ENCODE measurements around the gene STEAP2. TPM values are rescaled to one million over a fixed set of nuclear protein-coding genes. Genes with fewer than 3 reads are reported as not detected.
"Not testable (repeated sequence)": the region's sequence is repeated elsewhere in the genome, so short reads cannot be mapped to it uniquely, and the experiment has no call there.

STEAP2 gene
- total RNA-seq, 1 donor from 2014 or later, result 2.3 TPM

GRCh38 chr7:90180649-90181048 lies 30.9 kb upstream of the STEAP2 start:
- H2AFZ ChIP-seq (ENCODE audit: low read depth, low read length), result no peak overlapping the region
- peaks cover 15% of the 10 kb centered on the region for H3K4me1 ChIP-seq (ENCODE audit: insufficient read depth, low read length)
- DNase-seq (ENCODE audit: low read depth), result no peak
- no peak overlapping the region for H3K4me3 ChIP-seq (ENCODE audit: insufficient read depth, low read depth, low read length)
- no peaks in the 10 kb centered on the region for H3K36me3 ChIP-seq (ENCODE audit: insufficient read depth, low read length)
- no peaks in the 10 kb centered on the region for H3K27me3 Mint-ChIP-seq (ENCODE audit: low read depth, unreplicated experiment)
- no peaks in the 10 kb centered on the region for H4K20me1 ChIP-seq (ENCODE audit: insufficient read depth, low read length)
- H3K27ac ChIP-seq (ENCODE audit: low read depth, low read length), result no peak overlapping the region
- no peaks in the 10 kb centered on the region for H3K9me3 ChIP-seq (ENCODE audit: insufficient read depth, low read depth, low read length)
- no peaks in the 10 kb centered on the region for H3K79me2 ChIP-seq (ENCODE audit: insufficient read depth, low read length)
- H3K4me2 ChIP-seq (ENCODE audit: low read length), result peak overlapping the region; percentile 4
- TF ChIP-seq, protein P1, sequence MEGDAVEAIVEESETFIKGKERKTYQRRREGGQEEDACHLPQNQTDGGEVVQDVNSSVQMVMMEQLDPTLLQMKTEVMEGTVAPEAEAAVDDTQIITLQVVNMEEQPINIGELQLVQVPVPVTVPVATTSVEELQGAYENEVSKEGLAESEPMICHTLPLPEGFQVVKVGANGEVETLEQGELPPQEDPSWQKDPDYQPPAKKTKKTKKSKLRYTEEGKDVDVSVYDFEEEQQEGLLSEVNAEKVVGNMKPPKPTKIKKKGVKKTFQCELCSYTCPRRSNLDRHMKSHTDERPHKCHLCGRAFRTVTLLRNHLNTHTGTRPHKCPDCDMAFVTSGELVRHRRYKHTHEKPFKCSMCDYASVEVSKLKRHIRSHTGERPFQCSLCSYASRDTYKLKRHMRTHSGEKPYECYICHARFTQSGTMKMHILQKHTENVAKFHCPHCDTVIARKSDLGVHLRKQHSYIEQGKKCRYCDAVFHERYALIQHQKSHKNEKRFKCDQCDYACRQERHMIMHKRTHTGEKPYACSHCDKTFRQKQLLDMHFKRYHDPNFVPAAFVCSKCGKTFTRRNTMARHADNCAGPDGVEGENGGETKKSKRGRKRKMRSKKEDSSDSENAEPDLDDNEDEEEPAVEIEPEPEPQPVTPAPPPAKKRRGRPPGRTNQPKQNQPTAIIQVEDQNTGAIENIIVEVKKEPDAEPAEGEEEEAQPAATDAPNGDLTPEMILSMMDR (IDR thresholded peaks at IDR 0.05; ENCODE audit: insufficient read depth, low read depth, low read length), result no peak
- no peak for FAIRE-seq
- no peaks in the 10 kb centered on the region for H3K9me3 Mint-ChIP-seq (ENCODE audit: unreplicated experiment)
- H3K9ac ChIP-seq (ENCODE audit: low read length), result no peak overlapping the region
- no peaks in the 10 kb centered on the region for H3K36me3 Mint-ChIP-seq (ENCODE audit: low read depth, unreplicated experiment)
- peaks cover 33% of the 10 kb centered on the region for H3K4me1 Mint-ChIP-seq (ENCODE audit: low read depth, unreplicated experiment)
- H3K27ac Mint-ChIP-seq (ENCODE audit: unreplicated experiment), result peak overlapping the region; percentile 98
- H3K4me3 Mint-ChIP-seq (ENCODE audit: unreplicated experiment), result no peak overlapping the region
- H3K27me3 ChIP-seq (ENCODE audit: insufficient read depth, low read length), result no peaks in the 10 kb centered on the region

DNA sequence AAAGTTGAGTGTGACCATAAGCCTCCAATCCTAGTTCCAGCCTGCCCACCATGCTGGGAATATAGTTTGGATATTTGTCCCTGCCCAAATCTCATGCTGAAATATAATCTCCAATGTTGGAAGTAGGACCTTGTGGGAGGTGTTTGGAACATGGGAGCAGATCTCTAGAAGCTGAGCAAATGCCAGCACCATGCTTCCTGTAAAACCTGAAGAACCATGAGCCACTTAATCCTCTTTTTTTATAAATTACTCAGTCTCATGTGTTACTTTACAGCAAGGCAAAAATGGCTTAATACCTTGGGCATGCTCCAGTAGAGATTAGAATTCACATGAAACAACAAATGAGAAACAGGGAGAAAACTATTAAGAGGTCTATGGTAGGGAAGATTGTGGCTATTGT lies 30.1 kb upstream of the STEAP2 start:
- H2AFZ ChIP-seq (ENCODE audit: low read depth, low read length), result no peak overlapping the region
- no peaks in the 10 kb centered on the region for H3K79me2 ChIP-seq (ENCODE audit: insufficient read depth, low read length)
- H3K36me3 Mint-ChIP-seq (ENCODE audit: low read depth, unreplicated experiment), result no peaks in the 10 kb centered on the region
- H3K27me3 ChIP-seq (ENCODE audit: insufficient read depth, low read length), result no peaks in the 10 kb centered on the region
- H3K9ac ChIP-seq (ENCODE audit: low read length), result no peak overlapping the region
- no peak overlapping the region for H3K4me2 ChIP-seq (ENCODE audit: low read length)
- no peak overlapping the region for H3K27ac ChIP-seq (ENCODE audit: low read depth, low read length)
- H3K36me3 ChIP-seq (ENCODE audit: insufficient read depth, low read length), result no peaks in the 10 kb centered on the region
- TF ChIP-seq EZH2 (IDR thresholded peaks at IDR 0.05; ENCODE audit: insufficient read depth, low read length), result no peak
- TF ChIP-seq, protein P1 (IDR thresholded peaks at IDR 0.05; ENCODE audit: insufficient read depth, low read depth, low read length), result no peak
- H3K4me1 Mint-ChIP-seq (ENCODE audit: low read depth, unreplicated experiment), result peaks cover 33% of the 10 kb centered on the region
- H3K4me3 ChIP-seq (ENCODE audit: insufficient read depth, low read depth, low read length), result no peak overlapping the region
- no peak for FAIRE-seq
- H4K20me1 ChIP-seq (ENCODE audit: insufficient read depth, low read length), result no peaks in the 10 kb centered on the region
- H3K4me3 Mint-ChIP-seq (ENCODE audit: unreplicated experiment), result no peak overlapping the region
- no peak overlapping the region for H3K27ac Mint-ChIP-seq (ENCODE audit: unreplicated experiment)
- H3K4me1 ChIP-seq (ENCODE audit: insufficient read depth, low read length), result peaks cover 15% of the 10 kb centered on the region
- DNase-seq (ENCODE audit: low read depth), result no peak
- no peaks in the 10 kb centered on the region for H3K9me3 Mint-ChIP-seq (ENCODE audit: unreplicated experiment)
- H3K9me3 ChIP-seq (ENCODE audit: insufficient read depth, low read depth, low read length), result no peaks in the 10 kb centered on the region
- no peaks in the 10 kb centered on the region for H3K27me3 Mint-ChIP-seq (ENCODE audit: low read depth, unreplicated experiment)

GRCh38 chr7:90186290-90186689 lies 25.2 kb upstream of the STEAP2 start:
- H3K36me3 ChIP-seq (ENCODE audit: insufficient read depth, low read length); H3K9ac ChIP-seq (ENCODE audit: low read length); H3K27ac Mint-ChIP-seq (ENCODE audit: unreplicated experiment); H3K4me3 Mint-ChIP-seq (ENCODE audit: unreplicated experiment); H3K27ac ChIP-seq (ENCODE audit: low read depth, low read length); H3K36me3 Mint-ChIP-seq (ENCODE audit: low read depth, unreplicated experiment); H4K20me1 ChIP-seq (ENCODE audit: insufficient read depth, low read length); H3K9me3 Mint-ChIP-seq (ENCODE audit: unreplicated experiment); H3K9me3 ChIP-seq (ENCODE audit: insufficient read depth, low read depth, low read length); H3K27me3 ChIP-seq (ENCODE audit: insufficient read depth, low read length); H3K4me1 ChIP-seq (ENCODE audit: insufficient read depth, low read length); H3K27me3 Mint-ChIP-seq (ENCODE audit: low read depth, unreplicated experiment); FAIRE-seq; H2AFZ ChIP-seq (ENCODE audit: low read depth, low read length); DNase-seq (ENCODE audit: low read depth); H3K79me2 ChIP-seq (ENCODE audit: insufficient read depth, low read length); H3K4me1 Mint-ChIP-seq (ENCODE audit: low read depth, unreplicated experiment); H3K4me2 ChIP-seq (ENCODE audit: low read length); H3K4me3 ChIP-seq (ENCODE audit: insufficient read depth, low read depth, low read length): not testable (repeated sequence)
